CD4-positive, alpha-beta T cell treated with Interleukin-10 for 1 hour (primary cell): ENCODE results near the gene ZNF512B.
A peak's percentile ranks its signal among the peaks of the same experiment; 100 is the strongest.

Experiments
- DNase-seq: peaks from one replicate; pipeline ENCODE4 v3.0.0-alpha.2; 2020

Gene ZNF512B

GRCh38 chr20:63969838-63970713 lies at the start of gene ZNF512B:
ZNF512B (minus strand) TSS chr20:63969930; CDS start chr20:63967950, 1,980 bp downstream.
- DNase-seq, result peak; percentile 68

GRCh38 chr20:64015635-64016034 lies 45.9 kb upstream of the ZNF512B start:
- no peak for DNase-seq

GRCh38 chr20:64012385-64013154 lies 42.8 kb upstream of the ZNF512B start:
- peak; percentile 44 for DNase-seq

- peak; percentile 7 for DNase-seq
These were observed 41.6 kb upstream of the ZNF512B start for GRCh38 chr20:64011366-64011779.

- DNase-seq, result no peak
These were observed 41.0 kb upstream of the ZNF512B start for GRCh38 chr20:64010711-64011237.

DNA sequence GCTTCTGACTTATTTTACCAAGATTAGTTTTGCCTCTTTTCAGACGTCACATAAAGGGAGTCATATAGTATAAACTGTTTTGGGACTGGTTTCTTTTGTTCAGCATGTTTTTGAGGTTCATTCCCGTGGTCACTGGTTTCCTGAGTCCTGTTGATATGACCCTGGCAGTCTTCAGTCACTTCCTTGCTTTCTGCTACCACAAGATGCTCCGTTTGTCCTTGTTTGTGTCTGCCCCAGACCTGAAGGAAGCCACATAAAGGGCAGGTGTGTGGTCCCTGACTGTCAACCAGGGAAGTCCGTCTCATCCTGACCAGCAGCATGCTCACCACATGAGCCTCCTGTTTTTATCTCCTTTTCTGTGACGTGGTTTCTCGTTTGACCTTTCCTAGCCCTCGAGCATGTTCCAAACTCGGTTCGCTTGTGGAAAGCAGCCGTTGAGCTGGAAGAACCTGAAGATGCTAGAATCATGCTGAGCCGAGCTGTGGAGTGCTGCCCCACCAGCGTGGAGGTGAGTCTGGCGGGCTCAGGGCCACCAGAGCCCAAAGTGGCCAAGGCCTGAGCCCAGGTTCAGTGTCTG lies 40.2 kb upstream of the ZNF512B start:
- DNase-seq, result no peak

DNA sequence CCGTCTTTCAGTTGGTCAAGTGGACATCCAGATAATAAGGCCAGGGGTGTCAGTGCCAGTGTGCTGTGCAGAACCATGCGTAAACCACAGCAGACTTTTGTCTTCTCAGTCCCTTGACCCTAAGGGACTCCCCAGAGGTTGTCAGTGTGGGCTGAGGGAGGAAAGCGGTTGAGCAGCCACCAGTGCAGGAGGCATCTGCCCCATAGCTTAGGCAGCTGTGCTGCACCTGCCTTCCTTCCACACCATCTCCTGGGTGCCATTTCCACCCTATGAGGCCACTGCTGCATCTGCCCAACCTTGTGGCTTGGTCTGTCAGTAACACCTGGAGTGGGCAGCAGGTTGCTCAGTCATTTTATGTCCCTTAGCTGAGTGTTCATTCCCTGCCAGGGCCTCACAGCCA lies 37.2 kb upstream of the ZNF512B start:
- DNase-seq, result no peak

- DNase-seq, result no peak
These were observed 36.8 kb upstream of the ZNF512B start for GRCh38 chr20:64006490-64006889.

- no peak for DNase-seq
These were observed 35.7 kb upstream of the ZNF512B start for GRCh38 chr20:64005394-64005793.

GRCh38 chr20:64003960-64004725 lies 34.4 kb upstream of the ZNF512B start:
- no peak for DNase-seq

- no peak for DNase-seq
These were observed 31.9 kb upstream of the ZNF512B start for GRCh38 chr20:64001607-64002011.

- no peak for DNase-seq
These were observed 31.2 kb upstream of the ZNF512B start for GRCh38 chr20:64000906-64001305.

GRCh38 chr20:63982937-63983336 lies 13.2 kb upstream of the ZNF512B start:
- no peak for DNase-seq

DNA sequence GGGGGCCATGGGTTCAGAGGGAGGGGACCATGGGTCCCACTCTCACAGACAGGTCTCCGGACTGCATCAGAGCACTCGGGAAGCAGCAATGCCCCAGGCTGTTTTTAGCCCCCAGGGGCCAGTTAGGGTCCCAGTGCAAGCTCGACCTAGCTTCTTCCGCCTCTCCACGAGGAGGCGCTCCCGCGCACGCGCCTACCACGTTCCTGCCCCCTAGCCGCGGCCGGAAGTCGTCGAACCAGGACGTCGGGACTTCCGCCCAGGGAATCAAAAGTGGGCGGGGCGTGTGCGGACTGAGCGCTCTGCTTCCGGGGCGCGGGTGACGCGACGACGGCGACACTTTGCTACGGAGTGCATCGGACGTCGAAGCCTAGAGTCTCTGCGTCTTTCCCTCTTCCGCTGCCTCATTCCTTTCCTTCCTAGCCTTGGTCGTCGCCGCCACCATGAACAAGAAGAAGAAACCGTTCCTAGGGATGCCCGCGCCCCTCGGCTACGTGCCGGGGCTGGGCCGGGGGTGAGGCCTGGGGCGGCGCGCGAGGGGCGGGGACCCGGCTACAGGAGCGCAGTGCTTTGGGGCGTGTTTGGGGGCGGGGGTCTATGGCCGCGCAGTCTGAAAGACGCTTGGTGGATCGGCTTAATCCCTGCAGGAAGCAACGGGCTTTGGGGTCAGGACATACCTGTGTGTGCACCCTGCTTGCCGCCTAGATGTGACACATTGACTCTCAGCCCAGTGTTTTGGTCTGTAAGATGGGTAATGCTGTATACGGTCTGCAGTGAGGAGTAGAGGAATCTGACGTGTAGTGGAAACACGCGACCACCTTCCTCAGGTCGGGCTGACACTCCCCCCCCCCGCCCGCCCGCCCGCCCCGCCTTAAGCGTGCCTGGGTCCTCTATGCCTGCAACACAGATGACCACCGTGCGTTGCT lies 11.3 kb upstream of the ZNF512B start, which contains the start of gene PRPF6:
Gene PRPF6 (plus strand): TSS at position 327 of the 923 bp plus-strand sequence. CDS start 114 bp downstream, at position 441.
- DNase-seq, result peak; percentile 95

- peak; percentile 45 for DNase-seq
These were observed 10.6 kb upstream of the ZNF512B start for GRCh38 chr20:63980317-63980805.

DNA sequence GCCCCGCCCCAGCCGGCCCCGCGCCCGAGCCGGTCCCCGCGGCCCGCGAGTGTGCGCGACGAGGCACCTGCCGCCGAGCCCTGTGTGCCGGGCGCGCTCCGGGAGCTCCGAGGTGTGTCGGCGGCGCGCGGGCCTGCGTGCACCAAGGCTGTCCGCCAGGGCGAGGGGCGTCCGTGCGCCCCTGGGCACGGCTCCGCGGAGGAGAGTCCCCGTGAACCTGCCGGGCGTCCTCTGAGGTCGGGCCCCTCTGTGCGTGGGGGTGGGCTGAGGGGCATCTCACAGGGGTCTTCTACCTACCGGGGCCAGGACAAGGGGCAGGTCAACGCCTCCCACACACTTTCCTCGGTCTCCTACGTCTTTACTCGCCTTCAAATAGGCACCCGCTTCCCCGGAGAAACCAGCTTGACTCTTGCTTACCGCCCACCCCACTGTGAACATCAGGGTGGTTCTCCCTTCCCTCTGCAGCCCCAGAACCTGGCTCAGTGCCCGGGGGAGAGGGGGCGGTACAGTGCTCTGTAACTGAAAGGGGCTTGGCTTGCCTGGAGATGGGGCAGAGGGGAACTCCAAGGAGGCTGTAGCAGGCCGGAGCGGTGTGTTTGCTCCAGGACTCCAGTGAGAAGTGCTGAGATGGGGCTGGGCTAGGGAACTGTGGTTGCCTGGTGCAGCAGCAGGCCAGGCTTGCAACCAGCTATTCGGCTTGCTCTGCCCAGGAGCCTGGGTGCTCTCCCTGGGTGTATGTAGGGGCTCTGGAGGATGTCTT lies 10.0 kb upstream of the ZNF512B start, which contains the start of gene SAMD10:
Gene SAMD10 (minus strand): TSS at position 86 of the 760 bp plus-strand sequence. CDS start 175 bp downstream, outside the sequence.
- peak; percentile 77 for DNase-seq

DNA sequence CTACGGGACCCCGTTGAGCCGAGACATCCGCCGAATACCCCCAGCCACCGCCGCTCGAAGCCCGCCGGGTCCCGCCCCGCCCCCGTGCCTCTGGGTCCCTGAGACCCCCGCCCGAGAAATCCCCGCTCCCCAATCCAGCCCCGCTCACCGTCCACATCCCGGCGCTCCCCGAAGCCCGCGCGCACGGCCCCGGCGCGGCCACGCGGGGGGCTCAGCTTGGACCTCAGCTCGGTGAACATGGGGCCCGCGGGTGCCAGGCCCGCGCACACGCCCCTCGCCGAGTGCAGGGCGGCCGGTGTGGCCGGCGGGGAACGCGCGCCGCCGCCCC lies 9.5 kb upstream of the ZNF512B start:
- DNase-seq, result no peak

DNA sequence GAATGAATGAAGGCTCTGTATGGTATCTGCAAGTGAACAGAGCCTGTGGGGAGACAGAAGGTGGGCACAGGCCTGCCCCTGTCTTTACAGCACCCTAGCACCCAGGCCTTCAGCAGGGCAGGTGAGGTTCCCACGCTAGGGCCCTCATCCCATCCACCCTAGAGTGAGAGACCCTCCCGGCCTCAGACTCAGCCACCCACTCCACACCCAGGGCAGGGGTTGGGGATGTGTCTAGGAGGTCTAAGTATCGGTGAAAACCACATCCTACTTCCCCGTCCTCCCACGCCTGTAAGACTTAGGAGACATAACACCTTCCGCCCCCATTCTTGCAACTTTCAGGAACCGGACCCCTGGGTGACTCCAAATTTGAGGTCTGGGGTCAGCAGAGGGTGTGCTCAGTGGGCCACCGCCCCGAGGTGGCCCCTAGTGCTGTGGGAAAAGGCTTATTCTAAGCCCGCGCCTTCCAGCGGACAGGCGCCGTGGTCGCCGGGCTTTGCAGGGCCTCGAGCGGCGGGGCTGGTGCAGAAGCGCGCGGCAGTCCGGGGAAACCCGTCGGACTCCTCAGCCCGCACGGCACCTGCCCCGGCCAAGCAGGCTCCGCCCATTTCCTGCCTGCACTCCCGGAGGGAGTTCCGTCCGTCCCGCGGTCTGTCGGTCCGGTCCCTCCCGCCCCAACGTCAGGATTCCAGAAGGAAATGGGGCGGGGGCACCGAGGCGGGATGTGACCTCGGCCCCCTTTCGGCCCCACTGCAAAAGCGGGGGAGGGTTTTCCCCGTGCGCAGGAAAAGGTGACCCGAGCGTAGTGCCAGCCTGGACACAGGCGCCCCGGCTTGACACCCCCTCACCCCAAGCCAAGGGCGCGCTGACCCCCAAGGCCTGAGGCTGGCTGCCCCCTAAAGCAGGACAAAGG lies 8.8 kb upstream of the ZNF512B start:
- DNase-seq, result peak; percentile 64

DNA sequence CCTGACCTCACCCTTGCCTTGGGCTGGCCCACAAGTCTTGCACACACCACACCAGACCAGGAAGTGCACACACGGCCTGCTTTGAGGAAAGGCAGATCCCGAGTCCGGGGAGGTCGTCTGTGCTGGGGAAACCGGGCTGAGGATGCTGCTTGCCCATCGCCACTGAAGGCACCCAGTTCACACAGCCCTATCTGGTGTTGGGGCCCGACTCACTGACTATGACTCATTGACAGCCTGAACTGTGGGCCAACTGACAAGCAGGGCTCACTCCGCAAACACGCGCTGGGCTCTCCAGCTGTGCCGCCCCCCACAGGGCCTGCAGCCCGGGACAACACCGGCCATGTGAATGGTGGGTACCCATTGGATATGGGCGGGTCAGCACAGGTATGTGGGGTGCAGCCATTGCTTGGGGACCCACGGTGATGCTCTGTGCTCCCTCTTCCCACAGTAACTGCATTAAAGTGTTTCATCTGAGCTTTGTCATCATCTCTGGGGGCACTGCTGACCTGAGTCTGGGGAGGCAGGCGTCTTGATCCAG lies 8.1 kb upstream of the ZNF512B start:
- DNase-seq, result peak; percentile 51
